Natural killer cell (primary cell): Measurements from ENCODE around the gene F2RL2. TPM values are rescaled to one million over a fixed set of nuclear protein-coding genes. Genes with fewer than 3 reads are reported as not detected.
A peak's percentile ranks its signal among the peaks of the same experiment; 100 is the strongest.

Source experiments
- ATAC-seq, 3 donors: fragments of 150-1000 bp in 2 of 3; fragments of 200-7000 bp in 1 of 3; cut with Tn5 transposase; 1 replicate in 1 of 3; 2 replicates in 2 of 3; pipeline ENCODE4 v1.10.0; 2021; ENCODE audit warnings: mild to moderate bottlenecking in 2 of 3, moderate library complexity in 2 of 3
- DNase-seq, 2 donors: peaks; one replicate each; pipeline versions ENCODE4 v3.0.0 to v3.0.0-alpha.2; 2013 to 2021; ENCODE audit warnings: mixed read lengths in 1 of 2
- H3K27ac ChIP-seq: one replicate; pipeline ENCODE4 v1.5.1; 2013; ENCODE audit warnings: mild to moderate bottlenecking, low read length
- H3K27me3 ChIP-seq: one replicate; pipeline ENCODE4 v1.6.1; 2013; ENCODE audit warnings: low read length; ENCODE audit not compliant: control insufficient read depth, insufficient read depth
- H3K36me3 ChIP-seq: one replicate; pipeline ENCODE4 v1.6.1; 2013; ENCODE audit warnings: low read length; ENCODE audit not compliant: control insufficient read depth, insufficient read depth
- H3K4me1 ChIP-seq: one replicate; pipeline ENCODE4 v1.6.1; 2013; ENCODE audit warnings: low read length; ENCODE audit not compliant: control insufficient read depth, insufficient read depth
- H3K4me3 ChIP-seq: one replicate; pipeline ENCODE4 v1.5.1; 2013; ENCODE audit warnings: low read length
- H3K9me3 ChIP-seq: one replicate; pipeline ENCODE4 v1.6.1; 2013; ENCODE audit warnings: low read length; ENCODE audit not compliant: control insufficient read depth, insufficient read depth
- H3K27ac Mint-ChIP-seq, 2 donors: one replicate each; pipeline ENCODE4 v1.8.0; 2022; ENCODE audit warnings: mild to moderate bottlenecking in 2 of 2, mixed read lengths in 2 of 2, moderate library complexity in 1 of 2
- H3K27me3 Mint-ChIP-seq, 2 donors: one replicate each; pipeline ENCODE4 v1.8.0; 2022; ENCODE audit warnings: low read depth in 2 of 2, mixed read lengths in 2 of 2
- H3K36me3 Mint-ChIP-seq: one replicate; pipeline ENCODE4 v1.8.0; 2022; ENCODE audit warnings: mixed read lengths
- H3K4me1 Mint-ChIP-seq, 2 donors: one replicate each; pipeline ENCODE4 v1.8.0; 2022; ENCODE audit warnings: mixed read lengths in 2 of 2
- H3K4me3 Mint-ChIP-seq: one replicate; pipeline ENCODE4 v1.8.0; 2022; ENCODE audit warnings: mild to moderate bottlenecking, moderate library complexity, mixed read lengths
- H3K9me3 Mint-ChIP-seq, 2 donors: one replicate each; pipeline ENCODE4 v1.8.0; 2022; ENCODE audit warnings: mixed read lengths in 2 of 2
- CTCF ChIP-seq: fragments of 200-600 bp; IDR thresholded peaks from one replicate; pipeline ENCODE4 v1.8.0; 2022; ENCODE audit warnings: antibody characterized with exemption
- WGBS: methylation state at CpG from one replicate; pipeline ENCODE4 v1.1.7; 2013; ENCODE audit warnings: missing lambda C conversion rate; ENCODE audit not compliant: insufficient coverage; 5-methylcytosine and 5-hydroxymethylcytosine counted together
- intact Hi-C: fragments of 100-400 bp; cut with micrococcal nuclease; formaldehyde crosslinking; loops from one replicate; pipeline ENCODE4 v1.14.2; 2022
- total RNA-seq, 4 donors: library from RNA; stranded (reverse); fragments of 120-200 nt in 1 of 4; gene quantifications; one replicate each; pipeline versions ENCODE4 v1.2.3 to v1.2.4, GENCODE V29; 2013 to 2022

Gene F2RL2
- total RNA-seq, 3 donors from 2014 or later (not counting 1 experiment from before 2014, with no cell fraction given), result not detected

- H3K4me3 ChIP-seq, result no peak overlapping the region
- no peak overlapping the region for H3K4me3 Mint-ChIP-seq
- 96% methylated on average over 3 of the region's 3 CpGs for WGBS
- intact Hi-C loops, result no loop called here
- no peaks in the 10 kb centered on the region for H3K9me3 ChIP-seq
- H3K27me3 ChIP-seq, result no peaks in the 10 kb centered on the region
- H3K27ac Mint-ChIP-seq, result peak overlapping the region; percentile 73 to 87
- no peak overlapping the region for H3K27ac ChIP-seq
- no peaks in the 10 kb centered on the region for H3K27me3 Mint-ChIP-seq
- H3K4me1 Mint-ChIP-seq, result peaks cover 25 to 34% of the 10 kb centered on the region in 2 donors
- H3K36me3 Mint-ChIP-seq, result peaks cover 23% of the 10 kb centered on the region
- DNase-seq (no peak), ATAC-seq (no peak)
- H3K4me1 ChIP-seq, result peaks cover 6% of the 10 kb centered on the region
- no peak for TF ChIP-seq CTCF
- peaks cover 51% of the 10 kb centered on the region for H3K36me3 ChIP-seq
- H3K9me3 Mint-ChIP-seq, result no peaks in the 10 kb centered on the region
Observed at GRCh38 chr5:76591366-76591765, 31.8 kb downstream of the F2RL2 start.

- Mint-ChIP-seq H3K4me3 (no peak overlapping the region), H3K36me3 (peaks cover 23% of the 10 kb centered on the region), H3K27me3 (no peaks in the 10 kb centered on the region), H3K4me1 (peaks cover 13 to 22% of the 10 kb centered on the region in 2 donors), H3K9me3 (no peaks in the 10 kb centered on the region), H3K27ac (peak overlapping the region in 1 of 2 donors; percentile 11)
- Histone ChIP-seq H3K27me3 (no peaks in the 10 kb centered on the region), H3K4me3 (no peak overlapping the region), H3K27ac (no peak overlapping the region), H3K36me3 (peaks cover 50% of the 10 kb centered on the region), H3K4me1 (no peaks in the 10 kb centered on the region), H3K9me3 (no peaks in the 10 kb centered on the region)
- 92% methylated on average over 1 of the region's 1 CpG for WGBS
- DNase-seq (no peak), ATAC-seq (no peak)
- no peak for TF ChIP-seq CTCF
- intact Hi-C loops, result no loop called here
Observed at GRCh38 chr5:76590027-76590426, 33.2 kb downstream of the F2RL2 start.

- no peak for TF ChIP-seq CTCF
- Mint-ChIP-seq H3K36me3 (peaks cover 4% of the 10 kb centered on the region), H3K4me1 (peaks cover 8 to 15% of the 10 kb centered on the region in 2 donors), H3K27ac (no peak overlapping the region), H3K9me3 (no peaks in the 10 kb centered on the region), H3K4me3 (no peak overlapping the region), H3K27me3 (no peaks in the 10 kb centered on the region)
- Histone ChIP-seq H3K36me3 (peaks cover 27% of the 10 kb centered on the region), H3K4me3 (no peak overlapping the region), H3K27me3 (no peaks in the 10 kb centered on the region), H3K9me3 (no peaks in the 10 kb centered on the region), H3K27ac (no peak overlapping the region), H3K4me1 (peaks cover 3% of the 10 kb centered on the region)
- DNase-seq (no peak), ATAC-seq (no peak)
- 96% methylated on average over 4 of the region's 4 CpGs for WGBS
- intact Hi-C loops, result no loop called here
Observed at GRCh38 chr5:76586531-76586930, 36.7 kb downstream of the F2RL2 start.

GRCh38 chr5:76585783-76586217 lies 37.4 kb downstream of the F2RL2 start:
- Mint-ChIP-seq H3K4me1 (peaks cover 8 to 21% of the 10 kb centered on the region in 2 donors), H3K4me3 (no peak overlapping the region), H3K27ac (peak overlapping the region; percentile 50 to 54), H3K36me3 (no peaks in the 10 kb centered on the region), H3K9me3 (no peaks in the 10 kb centered on the region), H3K27me3 (no peaks in the 10 kb centered on the region)
- no peak overlapping the region for H3K4me3 ChIP-seq
- H3K9me3 ChIP-seq, result no peaks in the 10 kb centered on the region
- WGBS, result 89% methylated on average over 2 of the region's 3 CpGs
- peaks cover 22% of the 10 kb centered on the region for H3K36me3 ChIP-seq
- TF ChIP-seq CTCF, result no peak
- H3K4me1 ChIP-seq, result peaks cover 5% of the 10 kb centered on the region
- H3K27ac ChIP-seq, result no peak overlapping the region
- no peak for DNase-seq
- no peaks in the 10 kb centered on the region for H3K27me3 ChIP-seq
- intact Hi-C loops, result no loop called here
- no peak for ATAC-seq
